Fibroblast of skin of left quadriceps (primary cell): Measurements from ENCODE around the gene RNASET2.
"Not testable (repeated sequence)": the region's sequence is repeated elsewhere in the genome, so short reads cannot be mapped to it uniquely, and the experiment has no call there.

ENCODE experiments used
- DNase-seq, 2 experiments: peaks; one replicate each; pipeline ENCODE4 v3.0.0-alpha.2; 2013; ENCODE audit warnings: low read depth in 2 of 2

RNASET2 gene

DNA sequence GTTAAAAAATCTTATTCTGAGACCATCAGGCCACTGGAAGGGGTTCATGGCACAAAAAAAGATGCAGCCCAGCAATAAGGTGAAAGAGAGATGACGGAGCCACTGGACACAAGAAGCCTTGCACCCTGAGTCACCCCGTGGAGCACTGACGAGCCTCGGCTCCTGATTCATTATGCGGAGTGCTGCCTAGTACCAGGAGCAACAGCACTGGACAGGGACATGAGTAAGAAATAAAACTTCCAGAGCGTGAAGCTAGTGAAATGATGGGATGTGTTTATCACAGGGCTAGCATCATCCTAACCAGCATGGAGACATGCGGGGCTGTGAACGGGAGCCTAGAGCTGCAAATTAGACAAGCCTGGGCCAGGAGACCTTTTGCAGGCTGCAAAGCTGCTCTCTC lies 53.3 kb downstream of the RNASET2 start:
- DNase-seq: no peak

DNA sequence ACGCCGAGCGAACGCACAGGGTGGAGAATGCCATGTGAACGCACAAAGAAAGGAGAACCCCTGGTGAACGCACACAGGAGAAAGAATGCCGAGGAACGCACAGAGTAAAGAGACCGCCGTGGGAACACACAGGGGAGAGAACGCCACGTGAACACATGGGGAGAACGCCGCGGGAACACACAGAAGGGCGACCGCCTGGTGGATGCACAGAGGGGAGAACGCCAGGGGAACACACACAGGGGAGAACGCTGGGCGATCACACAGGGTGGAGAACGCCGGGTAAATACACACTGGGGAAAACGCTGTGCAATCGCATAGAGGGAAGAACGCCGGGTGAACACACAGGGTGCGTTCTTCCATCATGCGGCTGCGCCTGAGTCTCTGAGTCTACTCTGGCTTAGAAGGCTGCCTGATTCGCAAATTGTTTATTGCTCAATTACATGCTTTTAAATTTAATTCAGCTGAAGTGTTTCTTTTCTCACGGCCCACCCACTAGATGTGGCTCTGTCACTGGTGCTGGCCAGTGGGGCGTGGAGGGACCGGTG lies 54.1 kb downstream of the RNASET2 start:
- no peak for DNase-seq

DNA sequence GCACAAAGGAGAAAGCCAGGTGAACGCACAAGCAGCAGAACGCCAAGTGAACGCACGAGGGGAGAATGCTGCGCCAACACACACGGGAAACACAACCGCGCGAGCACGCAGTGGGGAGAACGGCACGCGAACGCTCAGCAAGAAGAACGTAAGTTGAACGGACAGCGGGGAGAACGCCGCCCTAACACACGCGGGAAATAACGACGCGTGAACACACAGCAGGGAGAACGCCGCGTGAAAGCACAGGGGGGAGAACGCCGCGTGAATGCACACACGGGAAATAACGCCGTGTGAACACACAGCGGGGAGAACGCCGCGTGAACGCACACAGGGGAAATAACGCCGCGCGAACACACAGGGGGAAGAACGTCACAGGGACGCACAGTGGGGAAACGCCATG lies 54.7 kb downstream of the RNASET2 start:
- DNase-seq: no peak

DNA sequence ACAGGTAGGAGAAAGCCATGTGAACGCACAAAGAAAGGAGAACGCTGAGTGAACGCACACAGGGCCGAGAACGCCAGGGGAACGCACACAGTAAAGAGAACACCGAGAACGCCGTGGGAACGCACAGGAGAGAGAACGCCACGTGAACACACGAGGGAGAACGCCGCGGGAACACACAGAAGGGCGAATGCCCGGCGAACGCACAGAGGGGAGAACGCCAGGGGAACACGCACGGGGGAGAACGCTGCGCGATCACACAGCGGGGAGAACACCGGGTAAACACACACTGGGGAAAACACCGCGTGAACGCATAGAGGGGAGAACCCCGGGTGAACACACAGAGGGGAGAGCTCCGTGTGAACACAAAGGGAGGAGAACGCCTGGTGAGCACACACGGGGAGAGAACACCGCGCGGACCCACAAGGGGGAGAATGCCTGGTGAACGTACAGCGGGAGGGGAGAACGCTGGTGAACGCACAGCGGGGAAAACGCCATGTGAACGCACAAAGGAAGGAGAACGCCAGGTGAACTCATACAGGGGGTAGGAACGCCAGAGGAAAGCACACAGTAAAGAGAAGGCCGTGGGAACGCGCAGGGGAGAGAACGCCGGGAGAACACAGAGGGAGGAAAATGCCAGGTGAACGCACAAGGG lies 55.3 kb downstream of the RNASET2 start:
- DNase-seq: no peak

DNA sequence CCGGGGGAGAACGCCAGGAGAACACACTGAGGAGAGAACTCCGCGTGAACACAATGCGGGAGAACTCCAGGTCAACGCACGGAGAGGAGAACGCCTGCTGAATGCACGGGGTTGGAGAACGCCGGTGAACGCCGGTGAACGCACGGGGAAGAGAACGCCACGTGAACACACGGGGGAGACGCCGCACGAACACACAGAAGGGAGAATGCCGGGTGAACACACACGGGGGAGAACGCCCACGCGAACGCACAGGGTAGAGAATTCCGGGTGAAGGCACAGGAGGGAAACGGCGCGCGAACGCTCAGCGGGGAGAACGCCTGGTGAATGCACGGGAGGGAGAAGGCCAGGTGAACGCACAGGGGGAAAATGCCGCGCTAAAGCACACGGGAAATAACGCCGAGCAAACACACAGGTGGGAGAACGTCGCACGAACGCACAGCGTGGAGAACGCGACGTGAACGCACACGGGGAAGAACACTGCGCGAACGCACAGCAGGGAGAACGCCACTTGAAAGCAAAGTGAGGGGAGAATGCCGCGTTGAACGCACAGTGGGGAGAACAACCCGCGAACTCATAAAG lies 56.1 kb downstream of the RNASET2 start:
- DNase-seq: no peak

DNA sequence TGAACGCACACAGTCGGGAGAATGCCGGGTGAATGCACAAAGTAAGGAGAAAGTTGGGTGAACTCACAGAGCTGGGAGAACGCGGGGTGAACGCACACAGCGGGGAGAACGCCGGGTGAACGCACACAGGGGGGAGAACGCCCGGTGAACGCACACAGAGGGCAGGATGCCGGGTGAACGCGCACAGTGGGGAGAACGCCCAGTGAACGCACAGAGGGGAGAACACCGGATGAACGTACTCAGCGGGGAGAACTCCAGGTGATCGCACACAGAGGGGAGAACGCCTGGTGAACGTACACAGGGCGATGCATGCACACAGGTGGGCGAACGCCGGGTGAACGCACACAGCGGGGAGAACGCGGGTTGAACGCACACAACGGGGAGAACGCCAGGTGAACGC lies 57.4 kb downstream of the RNASET2 start:
- no peak for DNase-seq

DNA sequence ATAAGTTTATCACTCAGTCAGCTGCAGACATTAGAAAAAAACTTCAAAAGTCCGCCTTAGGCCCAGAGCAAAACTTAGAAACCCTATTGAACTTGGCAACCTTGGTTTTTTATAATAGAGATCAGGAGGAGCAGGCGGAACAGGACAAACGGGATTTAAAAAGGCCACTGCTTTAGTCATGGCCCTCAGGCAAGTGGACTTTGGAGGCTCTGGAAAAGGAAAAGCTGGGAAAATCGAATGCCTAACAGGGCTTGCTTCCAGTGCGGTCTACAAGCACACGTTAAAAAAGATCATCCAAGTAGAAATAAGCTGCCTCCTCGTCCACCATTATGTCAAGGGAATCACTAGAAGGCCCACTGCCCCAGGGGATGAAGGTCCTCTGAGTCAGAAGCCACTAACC lies 61.7 kb downstream of the RNASET2 start:
- DNase-seq: not testable (repeated sequence)

DNA sequence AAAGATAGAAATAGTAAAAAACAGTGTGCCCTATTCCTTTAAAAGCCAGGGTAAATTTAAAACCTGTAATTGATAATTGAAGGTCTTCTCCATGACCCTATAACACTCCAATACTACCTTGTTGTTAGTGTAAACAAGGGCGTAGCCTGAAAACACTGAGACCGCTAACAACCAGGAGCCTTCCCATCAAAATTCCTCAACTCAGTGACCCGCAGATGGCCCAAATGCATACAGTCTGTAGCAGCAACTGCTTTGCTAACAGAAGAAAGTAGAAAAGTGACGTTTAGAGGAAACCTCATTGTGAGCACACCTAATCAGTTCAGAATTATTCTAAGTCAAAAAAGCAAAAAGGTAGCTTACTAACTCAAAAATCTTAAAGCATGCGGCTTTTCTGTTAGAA lies 63.9 kb downstream of the RNASET2 start:
- not testable (repeated sequence) for DNase-seq

DNA sequence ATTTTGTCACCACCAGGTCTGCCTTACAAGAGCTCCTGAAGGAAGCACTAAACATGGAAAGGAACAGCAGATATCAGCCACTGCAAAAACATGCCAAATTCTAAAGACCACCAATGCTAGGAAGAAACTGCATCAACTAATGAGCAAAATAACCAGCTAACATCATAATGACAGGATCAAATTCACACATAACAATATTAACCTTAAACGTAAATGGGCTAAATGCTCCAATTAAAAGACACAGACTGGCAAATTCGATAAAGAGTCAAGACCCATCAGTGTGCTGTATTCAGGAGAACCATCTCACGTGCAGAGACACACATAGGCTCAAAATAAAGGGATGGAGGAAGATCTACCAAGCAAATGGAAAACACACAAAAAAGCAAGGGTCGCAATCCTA lies 69.6 kb downstream of the RNASET2 start:
- not testable (repeated sequence) for DNase-seq

DNA sequence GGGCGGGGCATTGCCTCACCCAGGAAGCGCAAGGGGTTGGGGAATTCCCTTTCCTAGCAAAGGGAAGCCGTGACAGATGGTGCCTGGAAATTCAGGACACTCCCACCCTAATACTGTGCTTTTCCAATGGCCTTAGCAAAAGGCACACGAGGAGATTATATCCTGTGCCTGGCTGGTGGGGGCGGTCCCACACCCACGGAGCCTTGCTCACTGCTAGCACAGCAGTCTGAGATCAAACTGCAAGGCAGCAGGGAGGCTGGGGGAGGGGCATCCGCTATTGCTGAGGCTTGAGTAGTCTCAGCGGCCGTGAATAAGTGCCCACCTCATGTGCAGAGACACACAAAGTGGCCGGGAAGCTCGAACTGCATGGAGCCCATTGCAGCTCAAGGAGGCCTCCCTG lies 71.4 kb downstream of the RNASET2 start:
- not testable (repeated sequence) for DNase-seq

DNA sequence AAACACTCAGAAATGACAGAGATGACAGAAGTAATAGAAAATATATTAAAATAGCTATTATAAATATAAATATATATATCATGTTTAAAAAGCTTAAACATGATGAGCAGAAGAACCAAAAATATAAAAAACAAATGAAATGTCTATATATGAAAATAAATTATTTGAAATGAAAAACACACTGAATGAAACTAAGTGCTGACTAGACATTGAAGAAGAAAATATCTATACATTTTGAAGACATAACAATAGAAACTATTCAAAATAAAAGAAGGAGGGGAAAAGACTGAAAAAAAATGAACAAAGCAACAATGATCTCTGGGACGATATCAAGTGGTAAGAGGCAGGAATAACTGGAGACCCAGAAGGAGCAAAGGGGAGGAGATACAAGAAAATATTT lies 76.8 kb downstream of the RNASET2 start:
- no peak for DNase-seq
